ENCODE measurements around the gene KRTAP5-6.

GRCh38 chr11:1718326-1718725 lies 21.3 kb downstream of the KRTAP5-6 start:
- TF ChIP-seq CTCF (conservative IDR thresholded peaks at IDR 0.05; ENCODE audit: low read depth, low read length) (no peak), EZH2 (IDR thresholded peaks at IDR 0.05; ENCODE audit: low read length, unreplicated experiment) (no peak)

Measured in PC-3 (cell line).